ENCODE results near the gene SEMA5A.

Gene SEMA5A

DNA sequence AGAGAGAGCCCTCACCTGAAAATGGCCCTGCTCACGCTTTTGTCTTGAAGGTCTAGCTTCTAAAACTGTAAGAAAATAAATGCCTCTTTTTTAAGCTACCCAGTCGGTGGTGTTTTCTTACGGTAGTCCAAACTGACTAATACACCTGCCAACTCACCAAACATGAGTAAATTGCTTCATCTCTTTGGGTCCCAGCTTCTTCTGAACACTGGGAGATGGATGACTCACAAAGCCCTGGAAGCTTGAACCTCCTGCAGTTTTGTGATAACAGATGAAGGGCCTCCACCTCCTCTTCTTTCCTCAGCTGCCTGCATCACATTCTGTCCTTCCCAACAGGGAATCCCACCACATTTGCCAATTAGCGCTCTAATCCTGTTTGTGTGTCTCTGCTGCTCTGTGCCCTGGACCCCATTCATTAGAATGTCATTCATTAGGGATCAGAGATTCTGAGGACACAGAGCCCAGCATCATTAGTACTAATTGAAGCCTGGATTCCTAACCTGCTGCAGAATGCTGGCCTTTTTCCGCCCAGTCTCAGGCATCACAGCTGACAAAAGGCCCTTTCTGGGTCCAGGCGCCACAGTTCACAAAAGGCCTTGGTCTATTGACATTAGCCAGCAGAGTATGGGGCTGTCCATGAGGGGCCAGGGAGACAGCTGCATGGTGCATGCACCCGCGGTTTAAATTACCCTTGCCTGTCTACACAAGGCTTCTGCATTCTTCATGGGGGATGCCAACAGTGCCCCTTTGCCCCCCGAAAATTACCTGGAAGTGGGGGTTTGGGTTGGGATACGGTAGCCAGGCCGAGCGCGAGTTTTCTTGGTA is 349.3 kb downstream of the SEMA5A start:
- no peak for DNase-seq

DNA sequence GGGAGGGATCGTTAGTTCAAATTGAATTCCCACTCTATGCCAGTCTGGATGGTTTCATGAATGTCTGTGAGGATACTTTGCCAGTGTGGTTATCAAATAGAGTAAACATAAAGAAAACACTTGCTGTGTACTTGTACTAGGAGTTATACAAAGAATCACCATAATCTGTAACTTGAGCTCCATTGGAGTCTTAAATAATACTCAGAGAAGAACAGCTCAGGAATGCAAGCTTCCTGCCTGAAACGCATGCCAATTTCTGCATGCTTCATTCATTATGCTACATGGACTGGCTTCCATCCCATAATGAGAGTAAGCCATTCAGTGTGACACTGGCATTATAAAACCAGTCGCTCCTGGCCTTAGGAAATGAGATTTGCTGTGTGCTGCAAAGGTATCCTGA is 351.4 kb downstream of the SEMA5A start:
- no peak for DNase-seq

DNA sequence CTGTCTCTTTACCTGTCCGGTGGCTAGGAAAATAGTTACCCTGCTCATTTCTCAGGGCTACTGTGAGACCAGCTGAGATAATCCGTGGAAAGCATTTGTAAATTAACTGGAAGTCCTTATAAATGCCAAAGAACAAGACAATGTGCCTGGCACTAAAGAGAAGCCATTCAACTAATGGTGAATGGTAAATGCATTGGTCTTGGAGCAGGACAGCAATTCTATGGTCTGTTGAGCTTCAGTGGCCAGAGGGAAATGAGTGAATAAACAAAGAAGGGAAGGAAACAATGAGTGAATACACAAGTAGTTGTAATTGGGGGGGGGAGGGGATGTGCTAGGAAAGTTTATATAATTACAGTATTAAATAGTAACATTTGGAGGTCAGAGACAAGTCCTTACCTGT is 353.6 kb downstream of the SEMA5A start:
- DNase-seq = no peak

DNA sequence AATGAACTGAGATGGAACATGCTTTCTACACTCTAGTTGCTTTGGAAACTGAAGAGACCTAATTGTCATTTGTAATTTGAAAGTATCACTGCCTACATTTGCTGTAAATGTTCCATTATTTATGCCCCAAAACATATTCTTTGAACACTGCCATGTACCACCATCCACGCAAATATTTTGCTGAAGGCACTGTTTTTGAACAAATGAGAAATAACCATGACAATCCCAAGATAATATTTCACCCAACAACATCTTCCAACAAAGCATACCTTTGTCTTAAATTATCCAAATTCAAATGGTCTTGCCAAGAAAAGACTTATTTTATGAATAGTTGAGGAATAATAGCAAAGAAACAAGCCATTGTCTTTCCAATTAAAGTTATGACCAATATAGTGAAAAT is 356.2 kb downstream of the SEMA5A start:
- no peak for DNase-seq

DNA sequence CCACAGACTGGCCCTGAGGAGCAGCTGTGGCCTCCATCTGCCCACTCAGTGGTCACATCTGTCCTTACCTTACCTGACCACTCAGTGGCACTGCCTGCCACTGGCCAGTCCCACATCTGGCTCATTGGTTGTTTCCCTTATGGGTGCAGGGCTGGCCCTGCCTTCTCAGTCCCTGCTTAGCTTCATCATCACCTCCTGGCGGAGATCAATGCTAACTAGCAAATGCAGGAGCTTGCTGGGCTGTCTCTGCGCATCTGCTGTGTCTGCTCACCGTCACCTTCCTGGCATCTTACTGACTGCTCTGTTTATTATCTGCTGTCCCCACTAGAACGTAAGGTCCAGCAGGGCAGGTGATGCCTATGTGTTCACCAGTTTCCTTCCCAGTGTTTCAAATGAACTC is 356.9 kb downstream of the SEMA5A start:
- DNase-seq = no peak

DNA sequence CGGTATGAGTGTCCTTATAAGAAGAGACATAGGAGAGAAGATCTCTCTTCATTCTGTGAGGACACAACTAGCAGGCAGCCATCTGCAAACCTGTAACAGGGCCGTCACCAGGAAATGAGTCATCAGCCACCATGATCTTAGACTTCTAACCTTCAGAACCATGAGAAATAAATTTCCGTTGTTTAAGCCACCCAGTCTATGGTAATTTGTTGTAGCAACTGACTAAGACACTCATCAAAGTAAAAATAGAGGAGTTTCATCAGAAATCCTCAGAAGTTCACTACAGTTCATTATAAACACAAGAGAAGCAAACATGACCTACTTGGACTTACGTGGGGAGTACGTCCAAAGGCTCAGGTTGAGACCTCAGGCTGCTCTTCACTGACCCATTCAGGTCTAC is 357.7 kb downstream of the SEMA5A start:
- DNase-seq = no peak

DNA sequence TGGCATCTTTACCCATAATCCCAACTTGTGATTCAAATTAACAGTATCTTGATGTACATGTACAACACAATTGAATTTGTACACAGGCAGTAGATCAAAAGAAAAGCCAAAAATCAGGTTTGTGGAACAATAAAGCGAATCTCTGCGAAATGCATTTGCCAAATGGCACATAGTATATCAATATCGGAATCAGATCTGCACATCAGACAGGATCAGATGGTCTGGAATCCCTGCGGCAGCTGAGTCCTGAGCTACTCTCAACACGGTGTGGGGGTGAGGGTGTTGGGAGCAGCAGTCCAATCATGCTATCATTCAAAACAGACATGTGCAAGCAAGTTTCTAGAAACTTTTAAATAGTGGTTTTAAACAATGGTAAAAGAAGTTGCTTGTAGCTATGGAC is 358.3 kb downstream of the SEMA5A start:
- no peak for DNase-seq

DNA sequence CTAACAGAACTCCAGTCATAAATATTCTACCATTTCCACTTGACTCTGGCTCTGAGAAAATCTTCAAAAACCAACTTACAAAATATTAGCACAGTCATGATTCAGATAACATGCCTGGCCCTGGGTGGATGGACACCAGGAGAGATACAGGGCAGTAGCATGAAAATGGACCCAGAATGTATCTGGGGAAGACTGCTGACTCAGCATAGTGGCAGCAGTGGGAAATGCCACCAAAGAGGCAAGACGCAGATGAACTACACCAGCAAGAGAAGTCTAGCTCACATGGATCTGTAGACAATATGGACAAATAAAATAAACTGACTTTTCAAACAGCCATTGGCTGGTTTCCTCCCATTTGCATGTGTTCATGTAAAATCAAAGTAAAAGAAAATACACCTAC is 359.8 kb downstream of the SEMA5A start:
- DNase-seq = no peak

DNA sequence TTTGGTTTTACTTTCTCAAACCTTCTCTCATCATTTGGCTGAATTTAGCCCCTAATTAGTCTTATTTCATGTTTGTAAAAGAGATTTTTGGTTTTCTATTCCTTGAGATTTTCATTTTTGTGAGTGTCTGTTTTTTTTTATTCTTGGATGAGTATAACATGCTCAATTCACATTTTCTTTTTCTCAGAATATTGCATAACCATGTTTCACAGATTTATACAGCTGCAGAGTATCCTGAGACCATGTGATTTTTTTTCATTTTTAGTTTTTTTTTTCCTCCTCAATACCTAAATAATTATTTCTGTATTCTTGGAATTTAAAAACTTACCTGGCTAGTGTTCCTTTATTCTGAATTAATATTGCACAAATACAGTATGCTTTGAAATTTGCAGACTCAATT is 361.9 kb downstream of the SEMA5A start:
- no peak for DNase-seq

DNA sequence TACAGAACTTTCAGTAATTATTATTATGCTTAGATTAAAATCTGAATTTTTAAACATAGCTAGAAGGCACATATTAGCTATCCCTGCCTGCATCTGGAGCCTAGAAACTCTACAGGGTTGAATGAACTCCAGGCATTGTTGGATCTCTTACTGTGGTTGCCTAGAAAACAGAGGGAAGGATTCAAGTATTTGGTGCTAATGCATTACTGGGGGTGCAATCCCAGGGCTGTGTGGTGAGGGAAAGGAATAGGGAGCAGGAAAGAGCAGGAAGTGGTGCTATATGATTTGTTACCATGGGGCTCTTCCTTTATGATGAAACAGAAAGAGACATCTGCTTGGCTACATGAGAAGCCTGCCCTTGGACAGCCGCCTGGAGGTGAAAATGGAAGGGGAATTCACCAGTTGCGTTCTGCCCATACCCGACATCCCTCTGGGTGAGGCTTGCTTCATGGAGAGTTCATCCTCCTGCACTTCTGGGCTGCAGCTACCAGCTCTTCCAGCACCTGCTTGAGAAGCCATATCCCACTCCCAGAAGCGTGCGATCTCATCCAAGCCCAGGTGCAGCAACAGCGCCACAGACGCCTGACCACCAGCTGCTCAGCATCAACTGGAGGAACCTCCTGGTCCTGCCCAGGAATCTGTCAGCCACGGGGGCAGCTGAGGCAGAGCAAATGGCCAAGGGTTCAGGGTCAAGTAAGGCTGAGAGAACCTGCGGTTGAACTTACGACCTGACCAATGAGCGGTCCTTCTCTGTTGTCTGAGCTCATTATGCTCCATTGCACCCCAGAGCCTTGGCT is 362.8 kb downstream of the SEMA5A start:
- DNase-seq = no peak

DNA sequence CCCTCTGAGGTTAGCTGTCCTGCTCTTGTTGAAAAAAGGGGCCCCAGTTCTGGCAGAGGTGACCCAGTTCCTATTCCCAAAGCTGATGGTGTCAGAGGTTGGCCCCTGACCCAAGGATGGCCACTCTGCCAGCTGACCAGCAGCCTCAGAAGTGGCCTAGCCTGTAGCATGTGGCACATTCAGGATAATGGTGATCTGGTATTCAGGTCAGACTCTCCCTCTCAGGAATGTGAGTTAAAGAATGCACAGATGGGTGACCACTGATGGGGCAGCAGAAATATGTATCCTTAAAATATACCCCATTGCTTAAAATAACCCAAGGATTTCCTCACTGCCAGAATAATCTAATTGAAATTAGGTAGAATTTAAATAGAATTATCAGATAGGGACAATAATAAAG is 369.2 kb downstream of the SEMA5A start:
- no peak for DNase-seq

DNA sequence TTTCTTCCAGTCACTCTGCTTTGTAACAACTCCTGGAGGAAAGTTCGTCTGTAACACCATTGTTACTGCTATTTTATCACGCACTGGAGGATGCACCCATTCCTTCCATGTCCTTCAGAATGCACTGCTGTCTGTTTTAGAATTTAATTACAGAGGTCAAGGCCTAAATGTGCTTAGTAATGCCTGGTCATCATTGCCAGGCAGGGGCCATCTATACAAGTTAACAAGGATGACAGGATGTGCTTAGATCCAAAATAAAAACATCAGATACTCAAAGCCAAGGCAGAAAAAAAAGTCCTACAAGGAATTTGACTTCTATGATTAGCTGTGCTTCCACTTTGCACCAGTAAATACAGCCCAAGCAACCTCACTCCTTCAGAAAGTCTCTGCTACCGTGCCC is 371.4 kb downstream of the SEMA5A start:
- no peak for DNase-seq

DNA sequence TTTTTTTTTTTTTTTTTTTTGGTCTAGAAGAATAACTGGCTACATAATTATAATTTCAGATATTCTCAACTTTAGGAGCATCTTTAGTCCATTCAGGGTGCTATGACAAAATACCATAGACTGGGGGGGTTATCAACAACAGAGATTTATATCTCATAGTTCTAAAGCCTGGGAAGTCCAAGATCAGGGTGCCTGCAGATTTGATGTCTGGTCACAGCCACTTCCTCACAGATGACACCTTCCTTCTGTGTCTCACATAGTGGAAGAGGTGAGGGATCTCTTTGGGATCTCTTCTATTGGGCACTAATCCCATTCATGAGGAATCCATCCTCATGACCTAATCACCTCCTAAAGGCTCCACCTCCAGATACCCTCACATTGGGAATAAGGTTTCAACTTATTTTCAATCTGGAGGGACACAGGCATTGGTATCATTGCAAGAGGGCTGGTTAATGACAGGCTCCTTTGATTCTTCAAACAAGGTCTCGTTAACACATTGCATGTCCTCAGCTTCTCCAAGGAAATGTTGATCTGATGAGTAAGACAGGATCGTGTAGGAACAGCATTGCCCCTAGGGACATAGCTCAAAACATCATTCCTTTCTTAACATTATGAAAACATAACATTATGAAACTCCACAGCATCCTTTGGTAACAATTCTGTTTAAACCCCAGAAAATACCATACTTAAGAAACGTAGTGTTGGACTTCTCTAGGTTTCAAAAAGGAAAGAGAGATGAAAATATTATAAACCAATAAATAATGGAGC is 372.4 kb downstream of the SEMA5A start:
- no peak for DNase-seq

DNA sequence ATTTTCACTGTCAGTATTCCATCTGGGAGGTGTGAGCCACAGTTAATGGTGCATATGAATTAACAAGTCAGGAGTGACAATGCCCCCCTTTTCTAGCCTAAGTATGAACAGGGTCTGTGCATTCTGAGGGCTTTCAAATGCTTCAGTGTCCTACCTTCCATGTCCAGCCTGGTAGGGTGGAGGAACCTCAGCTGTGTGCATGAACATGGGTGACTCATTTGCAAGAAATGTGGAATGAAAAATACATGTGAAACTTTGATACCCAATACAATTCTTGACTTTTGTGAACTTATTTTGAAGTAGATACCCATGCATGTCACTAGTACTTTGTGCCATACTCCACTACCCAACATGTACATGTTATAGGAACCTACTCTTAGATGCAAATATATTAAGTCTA is 375.8 kb downstream of the SEMA5A start:
- no peak for DNase-seq

DNA sequence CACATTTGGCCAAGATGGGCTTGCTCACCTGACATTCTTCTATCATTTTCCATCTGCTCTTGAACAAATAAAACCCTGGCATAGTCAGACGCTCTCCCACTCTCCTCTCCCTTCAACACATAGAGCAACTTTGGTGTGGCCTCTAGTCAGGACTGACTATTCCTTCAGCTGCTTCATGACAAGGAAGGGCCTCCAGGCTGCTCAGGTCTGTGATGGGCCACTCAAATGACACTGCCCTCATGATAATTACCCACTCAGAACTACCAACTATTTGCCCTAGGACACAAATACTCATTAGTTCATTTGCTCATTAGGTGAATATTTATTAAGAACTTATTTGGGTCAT is 376.3 kb downstream of the SEMA5A start:
- no peak for DNase-seq

DNA sequence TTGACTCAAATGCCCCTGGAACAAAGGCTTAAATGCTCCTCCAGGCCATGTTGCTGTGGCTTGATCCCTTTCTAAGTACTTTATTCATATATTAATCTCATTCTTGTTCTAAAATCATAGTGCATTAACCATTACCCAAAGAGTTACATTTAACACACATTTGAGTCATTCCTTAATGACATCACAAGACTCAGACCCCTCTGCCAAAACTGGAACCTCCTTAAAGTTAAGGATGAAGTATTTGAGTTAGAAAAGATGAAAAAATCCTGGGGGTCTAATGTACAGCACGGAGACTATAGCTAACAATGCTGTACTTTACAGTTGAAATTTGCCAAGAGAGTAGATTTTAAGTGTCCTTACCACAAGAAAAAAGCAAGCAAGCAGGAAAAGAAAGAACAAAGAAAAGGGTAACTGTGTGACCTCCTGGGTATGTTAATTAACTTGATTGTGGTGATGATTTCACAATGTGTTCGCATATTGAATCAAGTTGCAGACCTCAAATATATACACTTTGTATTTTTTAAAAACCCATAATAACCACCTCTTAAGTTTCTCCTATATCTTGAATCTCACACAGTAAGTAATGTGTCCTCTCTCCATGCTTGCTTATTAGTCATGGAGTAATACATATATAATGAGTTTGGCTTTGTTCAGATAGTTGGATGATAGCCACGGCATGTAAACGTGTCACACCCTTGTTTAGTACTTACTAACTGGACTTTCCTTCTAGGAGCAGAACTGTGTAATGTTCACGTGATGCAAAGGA is 376.9 kb downstream of the SEMA5A start:
- no peak for DNase-seq

DNA sequence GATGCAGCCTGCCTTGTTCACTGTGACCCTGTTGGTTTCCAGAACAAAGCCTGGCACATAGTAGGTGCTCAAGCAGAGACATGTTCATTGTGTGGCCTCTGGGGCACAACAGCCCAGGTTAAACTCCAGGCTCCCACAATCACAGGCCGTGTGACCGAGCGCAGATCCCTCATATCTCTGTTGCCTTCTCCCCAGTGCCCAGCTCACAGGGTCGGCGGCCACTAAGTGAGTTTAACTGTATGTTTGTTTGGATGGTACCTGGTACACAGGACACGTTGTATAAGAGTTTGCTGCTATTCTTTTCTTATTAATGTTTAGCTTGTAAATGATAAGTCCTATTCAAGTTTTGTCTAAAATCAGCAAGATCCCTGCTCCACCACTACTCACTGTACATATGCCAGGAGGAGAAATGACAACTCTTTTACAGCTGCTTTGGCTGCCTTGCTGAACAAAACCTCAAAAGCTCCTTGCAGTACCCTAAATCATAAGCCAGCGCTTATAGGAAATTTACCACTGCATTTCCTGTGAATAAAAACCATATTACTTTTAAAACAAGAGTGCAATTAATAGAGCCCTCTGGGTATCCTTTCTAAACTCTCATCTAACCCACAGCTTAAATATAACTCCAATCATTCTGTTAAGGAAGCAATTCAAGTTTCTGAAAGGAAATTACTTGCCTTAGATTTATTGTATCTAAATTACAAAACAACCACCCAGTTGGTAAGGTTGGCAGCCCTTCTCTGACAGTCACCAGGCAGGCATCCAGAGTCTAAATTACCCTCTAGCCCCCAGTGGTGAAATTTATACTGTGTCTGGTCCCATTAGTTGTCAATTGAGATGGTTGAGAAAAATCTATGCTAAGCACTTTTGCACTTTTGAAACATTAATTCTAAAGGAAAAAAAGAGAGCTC is 379.4 kb downstream of the SEMA5A start:
- no peak for DNase-seq

DNA sequence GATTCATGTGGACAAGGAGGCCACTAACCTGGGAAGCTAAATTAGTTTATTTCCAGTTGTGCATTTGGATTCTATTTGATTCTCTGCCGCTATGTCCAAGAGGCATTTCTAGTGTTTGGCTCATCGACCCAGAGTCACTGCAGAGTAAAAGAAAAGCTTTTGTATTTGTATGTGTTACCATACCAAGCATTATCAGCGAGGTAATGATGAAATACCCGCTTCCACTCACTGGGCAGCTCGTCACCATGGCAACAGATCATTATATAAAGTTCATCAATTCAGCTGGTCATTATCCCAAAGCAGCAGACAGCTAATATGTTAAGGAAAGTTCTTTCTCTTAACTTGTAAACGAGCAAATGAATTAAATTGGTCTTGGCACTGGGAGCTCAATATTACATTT is 380.3 kb downstream of the SEMA5A start:
- DNase-seq = no peak

DNA sequence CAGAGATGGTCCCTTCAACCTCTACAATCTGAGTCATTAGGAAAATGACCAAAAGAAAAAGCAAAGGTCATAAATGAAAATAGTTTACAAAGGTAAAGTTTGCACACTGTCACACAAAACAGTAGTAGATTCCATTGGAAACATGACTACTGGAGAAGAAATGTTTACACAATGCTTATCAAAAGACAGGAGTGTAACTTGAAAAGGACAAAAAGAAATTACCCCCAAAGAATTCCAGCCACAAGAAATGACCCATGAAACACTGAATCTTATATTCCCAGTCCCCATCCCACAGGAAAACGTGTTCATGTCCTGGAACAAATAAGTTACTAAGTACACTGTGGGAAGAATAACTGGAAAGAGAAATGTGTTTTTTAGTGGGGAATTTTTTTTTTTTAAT is 385.1 kb downstream of the SEMA5A start:
- no peak for DNase-seq

DNA sequence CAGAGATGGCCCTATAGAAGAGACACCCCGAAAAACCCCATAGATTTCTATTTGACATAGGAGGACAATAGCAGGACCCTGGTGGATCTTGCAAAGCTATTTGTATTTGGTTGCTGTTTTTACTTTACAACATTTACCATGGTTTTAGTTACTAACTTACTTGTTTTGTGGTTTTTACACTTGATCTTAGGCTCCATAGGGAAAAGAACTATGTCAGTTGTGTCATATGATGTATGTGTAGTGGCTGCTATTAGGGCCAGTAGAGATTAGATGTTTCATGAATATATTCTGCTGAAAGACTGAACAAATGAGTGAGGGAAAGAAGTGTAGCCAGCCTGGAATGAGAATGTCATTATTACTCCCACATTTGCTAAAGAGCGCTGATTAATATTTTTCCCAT is 388.1 kb downstream of the SEMA5A start:
- no peak for DNase-seq

DNA sequence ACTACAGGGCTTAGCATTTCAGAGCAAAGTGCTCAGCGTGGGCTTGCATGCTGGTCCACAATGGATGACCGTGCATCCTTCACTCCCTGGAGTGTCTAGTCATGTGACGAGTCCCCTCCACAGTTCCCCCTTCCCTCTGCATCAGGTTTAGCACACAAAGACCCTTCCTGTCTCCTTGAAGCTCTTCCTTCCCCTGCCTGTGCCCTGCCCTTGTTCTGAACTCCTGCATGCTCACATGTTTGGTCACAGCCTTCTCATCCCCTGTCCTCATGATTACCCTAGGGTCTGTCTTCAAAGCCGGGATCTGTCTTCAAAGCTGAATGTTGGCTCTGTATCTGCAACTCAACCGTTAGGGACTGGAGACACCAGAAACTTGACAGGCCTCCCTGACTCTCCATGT is 388.9 kb downstream of the SEMA5A start:
- DNase-seq = no peak

DNA sequence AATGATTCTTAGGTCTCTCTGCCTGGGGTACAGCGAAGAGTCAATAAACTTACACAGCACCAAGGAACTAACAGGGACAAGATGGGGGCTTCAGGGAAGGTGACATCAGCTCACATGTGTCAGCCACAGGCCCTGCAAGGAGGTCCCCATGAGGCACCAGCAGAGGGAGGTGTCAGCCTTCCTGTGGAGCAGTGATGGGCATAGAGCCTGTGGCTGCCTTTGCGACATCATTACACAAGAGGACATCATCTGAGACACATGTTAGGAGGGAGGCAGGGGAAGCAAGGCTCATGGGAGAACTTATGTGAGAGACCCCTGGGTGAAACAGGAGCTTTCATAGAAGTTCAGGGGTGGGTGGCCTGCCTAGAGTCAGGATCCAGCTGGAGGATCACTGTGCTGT is 389.6 kb downstream of the SEMA5A start:
- DNase-seq = no peak
